ENCODE results near the gene RAB22A.

RAB22A gene

DNA sequence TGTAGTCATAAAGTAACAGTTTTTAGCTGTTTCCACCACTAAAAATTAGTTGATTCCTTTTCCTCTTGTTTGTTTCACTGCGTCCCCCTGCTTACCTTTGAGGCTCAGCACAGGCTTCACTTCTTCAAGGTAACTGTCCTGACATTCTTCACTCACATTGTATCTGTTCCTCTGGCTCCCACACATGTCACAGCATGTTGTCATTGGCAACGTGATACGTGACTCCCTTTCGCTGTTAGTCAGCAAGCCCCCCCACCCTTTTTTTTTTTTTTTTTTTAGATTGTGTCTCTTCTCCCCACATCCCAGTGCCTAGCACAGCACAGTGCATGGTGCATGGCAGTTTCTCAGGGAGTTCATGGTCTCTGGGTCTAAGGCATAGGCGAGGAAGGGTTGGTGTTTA, 92.8 kb downstream of the RAB22A start:
- Histone ChIP-seq H3K36me3 (ENCODE audit: insufficient read depth, low read length) (peaks cover 9% of the 10 kb centered on the region; the same call in 1 of the 2 replicates), H3K9ac (ENCODE audit: low read depth, low read length) (no peak overlapping the region), H3K4me3 (ENCODE audit: low read depth in 1 of 2, low read length in 2 of 2) (no peak overlapping the region), H3K4me1 (ENCODE audit: insufficient read depth, low read length) (no peaks in the 10 kb centered on the region), H3K4me2 (ENCODE audit: insufficient read depth, low read length) (no peak overlapping the region), H2AFZ (ENCODE audit: low read depth, low read length) (no peak overlapping the region), H3K79me2 (ENCODE audit: insufficient read depth, low read length) (peaks cover 100% of the 10 kb centered on the region), H3K9me3 (ENCODE audit: insufficient read depth, low read length, severe bottlenecking) (no peaks in the 10 kb centered on the region), H4K20me1 (ENCODE audit: insufficient read depth, low read length) (peaks cover 93% of the 10 kb centered on the region), H3K27ac (ENCODE audit: low read length) (no peak overlapping the region), H3K27me3 (ENCODE audit: insufficient read depth, low read length, poor library complexity) (no peaks in the 10 kb centered on the region)
- no peak for ATAC-seq (ENCODE audit: insufficient read depth, low read depth)
- DNase-seq = no peak
- TF ChIP-seq, protein P1, sequence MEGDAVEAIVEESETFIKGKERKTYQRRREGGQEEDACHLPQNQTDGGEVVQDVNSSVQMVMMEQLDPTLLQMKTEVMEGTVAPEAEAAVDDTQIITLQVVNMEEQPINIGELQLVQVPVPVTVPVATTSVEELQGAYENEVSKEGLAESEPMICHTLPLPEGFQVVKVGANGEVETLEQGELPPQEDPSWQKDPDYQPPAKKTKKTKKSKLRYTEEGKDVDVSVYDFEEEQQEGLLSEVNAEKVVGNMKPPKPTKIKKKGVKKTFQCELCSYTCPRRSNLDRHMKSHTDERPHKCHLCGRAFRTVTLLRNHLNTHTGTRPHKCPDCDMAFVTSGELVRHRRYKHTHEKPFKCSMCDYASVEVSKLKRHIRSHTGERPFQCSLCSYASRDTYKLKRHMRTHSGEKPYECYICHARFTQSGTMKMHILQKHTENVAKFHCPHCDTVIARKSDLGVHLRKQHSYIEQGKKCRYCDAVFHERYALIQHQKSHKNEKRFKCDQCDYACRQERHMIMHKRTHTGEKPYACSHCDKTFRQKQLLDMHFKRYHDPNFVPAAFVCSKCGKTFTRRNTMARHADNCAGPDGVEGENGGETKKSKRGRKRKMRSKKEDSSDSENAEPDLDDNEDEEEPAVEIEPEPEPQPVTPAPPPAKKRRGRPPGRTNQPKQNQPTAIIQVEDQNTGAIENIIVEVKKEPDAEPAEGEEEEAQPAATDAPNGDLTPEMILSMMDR (IDR thresholded peaks at IDR 0.05; ENCODE audit: borderline replicate concordance, extremely low read depth, low read length, poor library complexity, severe bottlenecking) = no peak
- TF ChIP-seq EZH2 (IDR thresholded peaks at IDR 0.05; ENCODE audit: borderline replicate concordance, low read depth, low read length, severe bottlenecking) = no peak

DNA sequence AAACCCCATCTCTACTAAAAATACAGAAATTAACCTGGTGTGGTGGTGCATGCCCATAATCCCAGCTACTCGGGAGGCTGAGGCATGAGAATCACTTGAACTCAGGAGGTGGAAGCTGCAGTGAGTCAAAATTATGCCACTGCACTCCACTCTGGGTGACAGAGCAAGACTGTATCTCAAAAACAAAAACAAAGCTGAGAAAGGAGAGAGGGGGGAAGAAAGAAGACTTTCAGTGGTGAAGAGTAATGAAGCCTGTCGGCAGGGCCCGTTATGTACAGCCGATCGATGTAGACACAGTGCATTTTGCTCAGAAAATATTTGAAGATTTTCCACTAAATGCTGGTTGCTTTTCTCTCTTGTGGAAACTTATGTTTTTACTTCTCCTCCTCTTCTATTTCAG, 93.3 kb downstream of the RAB22A start:
- ATAC-seq (ENCODE audit: insufficient read depth, low read depth) (no peak), DNase-seq (no peak)
- H2AFZ ChIP-seq (ENCODE audit: low read depth, low read length) = no peak overlapping the region
- H3K4me3 ChIP-seq (ENCODE audit: low read depth in 1 of 2, low read length in 2 of 2) = no peak overlapping the region
- H3K9ac ChIP-seq (ENCODE audit: low read depth, low read length) = no peak overlapping the region
- no peaks in the 10 kb centered on the region for H3K4me1 ChIP-seq (ENCODE audit: insufficient read depth, low read length)
- peaks cover 100% of the 10 kb centered on the region for H3K79me2 ChIP-seq (ENCODE audit: insufficient read depth, low read length)
- TF ChIP-seq, protein P1 (IDR thresholded peaks at IDR 0.05; ENCODE audit: borderline replicate concordance, extremely low read depth, low read length, poor library complexity, severe bottlenecking) = no peak
- TF ChIP-seq EZH2 (IDR thresholded peaks at IDR 0.05; ENCODE audit: borderline replicate concordance, low read depth, low read length, severe bottlenecking) = no peak
- H3K36me3 ChIP-seq (ENCODE audit: insufficient read depth, low read length) = peaks cover 7% of the 10 kb centered on the region; the same call in 1 of the 2 replicates
- H4K20me1 ChIP-seq (ENCODE audit: insufficient read depth, low read length) = peaks cover 89% of the 10 kb centered on the region
- no peaks in the 10 kb centered on the region for H3K9me3 ChIP-seq (ENCODE audit: insufficient read depth, low read length, severe bottlenecking)
- no peaks in the 10 kb centered on the region for H3K27me3 ChIP-seq (ENCODE audit: insufficient read depth, low read length, poor library complexity)
- no peak overlapping the region for H3K27ac ChIP-seq (ENCODE audit: low read length)
- no peak overlapping the region for H3K4me2 ChIP-seq (ENCODE audit: insufficient read depth, low read length)

DNA sequence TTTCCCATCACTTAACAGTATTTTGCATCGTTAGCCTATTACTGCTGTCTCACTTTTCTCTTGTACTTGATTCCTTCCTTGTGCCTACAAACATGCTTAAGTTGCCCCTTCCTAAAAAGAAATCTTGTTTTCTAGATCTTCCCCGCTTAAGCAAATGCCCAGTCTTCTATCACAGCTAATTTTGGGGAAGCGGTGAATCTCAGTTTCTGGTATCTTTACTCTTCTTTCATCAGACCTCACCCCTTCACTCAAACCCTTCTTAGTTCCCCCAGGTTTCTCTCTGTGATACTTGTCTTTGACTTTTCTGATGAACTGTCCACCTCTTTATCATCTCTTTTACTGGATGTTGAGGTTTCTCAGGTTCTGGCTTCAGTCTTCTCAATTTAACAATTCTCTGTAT, 93.8 kb downstream of the RAB22A start:
- ATAC-seq (ENCODE audit: insufficient read depth, low read depth) = no peak
- Histone ChIP-seq H3K27ac (ENCODE audit: low read length) (no peak overlapping the region), H3K27me3 (ENCODE audit: insufficient read depth, low read length, poor library complexity) (no peaks in the 10 kb centered on the region)

More for the DNA sequence above, 93.8 kb downstream of the RAB22A start:
- no peak overlapping the region for H3K4me2 ChIP-seq (ENCODE audit: insufficient read depth, low read length)
- peaks cover 89% of the 10 kb centered on the region for H4K20me1 ChIP-seq (ENCODE audit: insufficient read depth, low read length)
- no peaks in the 10 kb centered on the region for H3K9me3 ChIP-seq (ENCODE audit: insufficient read depth, low read length, severe bottlenecking)
- DNase-seq = no peak
- peaks cover 100% of the 10 kb centered on the region for H3K79me2 ChIP-seq (ENCODE audit: insufficient read depth, low read length)
- no peaks in the 10 kb centered on the region for H3K4me1 ChIP-seq (ENCODE audit: insufficient read depth, low read length)
- no peak for TF ChIP-seq EZH2 (IDR thresholded peaks at IDR 0.05; ENCODE audit: borderline replicate concordance, low read depth, low read length, severe bottlenecking)
- TF ChIP-seq, protein P1 (IDR thresholded peaks at IDR 0.05; ENCODE audit: borderline replicate concordance, extremely low read depth, low read length, poor library complexity, severe bottlenecking) = no peak
- no peak overlapping the region for H3K4me3 ChIP-seq (ENCODE audit: low read depth in 1 of 2, low read length in 2 of 2)
- peaks cover 10% of the 10 kb centered on the region; the same call in 1 of the 2 replicates for H3K36me3 ChIP-seq (ENCODE audit: insufficient read depth, low read length)
- no peak overlapping the region for H2AFZ ChIP-seq (ENCODE audit: low read depth, low read length)
- no peak overlapping the region for H3K9ac ChIP-seq (ENCODE audit: low read depth, low read length)

Measured in DND-41 (cell line).